Measurements from ENCODE around the gene CTNND2. TPM values are rescaled to one million over a fixed set of nuclear protein-coding genes. Genes with fewer than 3 reads are reported as not detected.

CTNND2 gene
- total RNA-seq, 1 experiment from 2014 or later, result not detected

DNA sequence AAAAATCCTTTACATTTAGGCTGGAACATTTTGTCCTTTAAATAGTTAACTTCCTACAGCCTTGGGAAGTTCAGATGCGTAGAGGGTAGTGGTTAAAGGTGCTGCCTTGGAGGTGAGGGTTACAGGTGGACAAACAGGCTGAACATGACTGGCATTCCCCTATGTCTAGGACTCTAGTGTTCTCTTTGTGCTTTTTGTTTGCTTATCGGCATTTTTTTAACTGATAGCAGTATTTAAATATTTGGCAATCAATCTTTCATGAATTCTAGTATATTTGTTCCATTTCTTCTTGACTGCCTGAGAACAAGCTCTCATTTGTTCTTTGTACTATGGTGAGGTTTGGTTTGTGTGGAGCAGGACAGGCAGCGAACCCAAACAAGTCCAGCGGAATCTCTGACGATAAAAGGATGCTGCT is 307.6 kb downstream of the CTNND2 start:
- TF ChIP-seq, protein P1, sequence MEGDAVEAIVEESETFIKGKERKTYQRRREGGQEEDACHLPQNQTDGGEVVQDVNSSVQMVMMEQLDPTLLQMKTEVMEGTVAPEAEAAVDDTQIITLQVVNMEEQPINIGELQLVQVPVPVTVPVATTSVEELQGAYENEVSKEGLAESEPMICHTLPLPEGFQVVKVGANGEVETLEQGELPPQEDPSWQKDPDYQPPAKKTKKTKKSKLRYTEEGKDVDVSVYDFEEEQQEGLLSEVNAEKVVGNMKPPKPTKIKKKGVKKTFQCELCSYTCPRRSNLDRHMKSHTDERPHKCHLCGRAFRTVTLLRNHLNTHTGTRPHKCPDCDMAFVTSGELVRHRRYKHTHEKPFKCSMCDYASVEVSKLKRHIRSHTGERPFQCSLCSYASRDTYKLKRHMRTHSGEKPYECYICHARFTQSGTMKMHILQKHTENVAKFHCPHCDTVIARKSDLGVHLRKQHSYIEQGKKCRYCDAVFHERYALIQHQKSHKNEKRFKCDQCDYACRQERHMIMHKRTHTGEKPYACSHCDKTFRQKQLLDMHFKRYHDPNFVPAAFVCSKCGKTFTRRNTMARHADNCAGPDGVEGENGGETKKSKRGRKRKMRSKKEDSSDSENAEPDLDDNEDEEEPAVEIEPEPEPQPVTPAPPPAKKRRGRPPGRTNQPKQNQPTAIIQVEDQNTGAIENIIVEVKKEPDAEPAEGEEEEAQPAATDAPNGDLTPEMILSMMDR (IDR thresholded peaks at IDR 0.05; ENCODE audit: unreplicated experiment), result no peak
- ChIA-PET CTCF (interaction anchor here (0.6 to 0.7 kb wide), 3 partner anchors 104 to 418 kb away, joined by 3 to 4 read pairs (median 3); no protein-coding TSS in a partner anchor), POLR2A (no interaction called here)
- no TSS peak for BruUV-seq (replicated peaks)
- intact Hi-C loops (cut with micrococcal nuclease), result no loop called here
- DNase-seq (ENCODE audit: unreplicated experiment), result no peak
- H3K27ac Mint-ChIP-seq (ENCODE audit: low read depth, unreplicated experiment), result no peak overlapping the region
- no peak overlapping the region for H3K4me3 Mint-ChIP-seq (ENCODE audit: unreplicated experiment)
- peaks cover 7% of the 10 kb centered on the region for H3K9me3 Mint-ChIP-seq (ENCODE audit: unreplicated experiment)
- H3K4me1 Mint-ChIP-seq (ENCODE audit: insufficient read depth, unreplicated experiment), result no peaks in the 10 kb centered on the region
- H3K36me3 Mint-ChIP-seq (ENCODE audit: insufficient read depth, unreplicated experiment), result no peaks in the 10 kb centered on the region
- H3K27me3 Mint-ChIP-seq (ENCODE audit: insufficient read depth, unreplicated experiment), result peaks cover 21% of the 10 kb centered on the region

DNA sequence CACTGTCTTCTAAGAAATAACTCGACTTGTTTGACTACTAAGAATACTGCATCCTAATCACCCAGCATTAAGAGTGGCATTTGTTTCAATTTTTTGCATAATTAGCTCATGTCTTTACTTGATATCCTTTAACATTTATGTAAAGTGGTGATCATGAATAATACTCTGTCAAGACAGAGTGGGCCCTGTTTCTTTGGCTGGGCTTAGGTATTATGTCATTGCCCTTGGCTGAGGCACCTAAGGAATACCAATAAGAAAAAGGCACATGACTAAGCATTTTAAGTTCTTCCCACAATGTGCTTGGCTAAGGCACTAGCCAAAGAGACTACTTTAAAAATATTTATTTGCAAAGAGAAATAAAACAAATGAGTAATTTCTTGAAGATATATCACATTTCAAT is 308.1 kb downstream of the CTNND2 start:
- H3K27ac Mint-ChIP-seq (ENCODE audit: low read depth, unreplicated experiment), result no peak overlapping the region
- H3K4me1 Mint-ChIP-seq (ENCODE audit: insufficient read depth, unreplicated experiment), result no peaks in the 10 kb centered on the region
- DNase-seq (ENCODE audit: unreplicated experiment), result peak; percentile 22
- intact Hi-C loops (cut with micrococcal nuclease), result no loop called here
- peaks cover 22% of the 10 kb centered on the region for H3K27me3 Mint-ChIP-seq (ENCODE audit: insufficient read depth, unreplicated experiment)
- no peaks in the 10 kb centered on the region for H3K36me3 Mint-ChIP-seq (ENCODE audit: insufficient read depth, unreplicated experiment)
- ChIA-PET CTCF (no interaction called here), POLR2A (interaction anchor here (0.6 kb wide), 1 partner anchor 94 kb away, joined by 3 read pairs; no protein-coding TSS in a partner anchor)
- no peak overlapping the region for H3K4me3 Mint-ChIP-seq (ENCODE audit: unreplicated experiment)
- no TSS peak for BruUV-seq (replicated peaks)
- TF ChIP-seq, protein P1 (IDR thresholded peaks at IDR 0.05; ENCODE audit: unreplicated experiment), result no peak
- H3K9me3 Mint-ChIP-seq (ENCODE audit: unreplicated experiment), result peaks cover 7% of the 10 kb centered on the region

DNA sequence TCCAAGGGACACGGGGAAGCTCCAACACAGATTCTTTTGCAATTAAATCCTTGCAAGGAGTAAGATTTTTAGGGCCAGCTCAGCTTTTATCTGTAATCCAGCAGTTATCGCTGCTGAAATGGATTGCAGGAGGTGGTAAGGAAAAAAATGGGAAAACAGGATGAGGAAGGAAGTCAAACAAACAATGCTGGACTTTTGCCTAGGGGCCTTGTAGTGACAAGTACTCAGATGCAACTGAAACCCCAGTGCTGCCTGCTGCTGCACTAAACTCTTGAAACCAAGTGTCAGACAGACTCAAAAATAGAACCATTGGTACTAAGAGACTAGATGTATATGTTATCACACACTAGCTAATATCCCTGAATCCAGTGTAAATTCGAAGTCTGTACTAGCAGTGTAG is 309.2 kb downstream of the CTNND2 start:
- ChIA-PET CTCF (interaction anchor here (2.0 kb wide), 1 partner anchor 9 kb away, joined by 6 read pairs; no protein-coding TSS in a partner anchor), POLR2A (interaction anchor here (0.7 to 0.9 kb wide), 3 partner anchors 11 to 18 kb away, joined by 3 read pairs; no protein-coding TSS in a partner anchor)
- intact Hi-C loops (cut with micrococcal nuclease), result no loop called here
- Mint-ChIP-seq H3K4me1 (ENCODE audit: insufficient read depth, unreplicated experiment) (no peaks in the 10 kb centered on the region), H3K36me3 (ENCODE audit: insufficient read depth, unreplicated experiment) (no peaks in the 10 kb centered on the region), H3K4me3 (ENCODE audit: unreplicated experiment) (no peak overlapping the region), H3K9me3 (ENCODE audit: unreplicated experiment) (peaks cover 15% of the 10 kb centered on the region), H3K27me3 (ENCODE audit: insufficient read depth, unreplicated experiment) (peaks cover 22% of the 10 kb centered on the region), H3K27ac (ENCODE audit: low read depth, unreplicated experiment) (no peak overlapping the region)
- no TSS peak for BruUV-seq (replicated peaks)
- TF ChIP-seq, protein P1 (IDR thresholded peaks at IDR 0.05; ENCODE audit: unreplicated experiment), result no peak
- no peak for DNase-seq (ENCODE audit: unreplicated experiment)

DNA sequence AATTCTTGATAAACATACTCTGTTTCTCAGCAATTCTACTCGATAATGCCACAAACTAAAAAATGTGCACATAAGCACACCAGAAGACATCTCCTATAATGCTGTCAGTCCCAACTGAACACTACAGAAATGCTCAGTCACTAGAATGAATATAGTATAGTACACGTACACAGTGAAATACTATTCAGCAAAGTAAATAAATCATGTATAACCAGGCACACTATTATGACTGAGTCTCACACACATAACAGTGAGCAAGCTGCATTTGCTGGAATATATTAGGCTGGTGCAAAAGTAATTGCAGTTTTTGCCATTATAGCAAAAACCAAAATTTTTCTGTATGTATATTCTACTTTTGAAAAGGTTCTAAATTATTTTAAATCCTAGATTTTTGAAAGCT is 310.2 kb downstream of the CTNND2 start:
- ChIA-PET POLR2A (interaction anchor here (0.7 kb wide), 1 partner anchor 13 kb away, joined by 3 read pairs; no protein-coding TSS in a partner anchor), CTCF (interaction anchor here (2.0 kb wide), 1 partner anchor 10 kb away, joined by 6 read pairs; no protein-coding TSS in a partner anchor)
- Mint-ChIP-seq H3K9me3 (ENCODE audit: unreplicated experiment) (peaks cover 15% of the 10 kb centered on the region), H3K27me3 (ENCODE audit: insufficient read depth, unreplicated experiment) (peaks cover 17% of the 10 kb centered on the region), H3K27ac (ENCODE audit: low read depth, unreplicated experiment) (no peak overlapping the region), H3K36me3 (ENCODE audit: insufficient read depth, unreplicated experiment) (no peaks in the 10 kb centered on the region), H3K4me1 (ENCODE audit: insufficient read depth, unreplicated experiment) (no peaks in the 10 kb centered on the region), H3K4me3 (ENCODE audit: unreplicated experiment) (no peak overlapping the region)
- DNase-seq (ENCODE audit: unreplicated experiment), result no peak
- no TSS peak for BruUV-seq (replicated peaks)
- intact Hi-C loops (cut with micrococcal nuclease), result no loop called here
- TF ChIP-seq, protein P1 (IDR thresholded peaks at IDR 0.05; ENCODE audit: unreplicated experiment), result no peak

Measured in MCF 10A (cell line).